Prostate gland (tissue), 2 donors: ENCODE measurements around the gene LRRC40. TPM values are rescaled to one million over a fixed set of nuclear protein-coding genes. Genes with fewer than 3 reads are reported as not detected.
"Not testable (repeated sequence)": the region's sequence is repeated elsewhere in the genome, so short reads cannot be mapped to it uniquely, and the experiment has no call there.

Experiments
- DNase-seq: peaks from one replicate; pipeline ENCODE4 v3.0.0-alpha.2; 2019; ENCODE audit warnings: low spot score
- H3K27ac ChIP-seq, 2 donors: fragments of 200-600 bp; sonication (generic); 2 replicates each; pipeline ENCODE4 v1.5.1; 2017 to 2019
- H3K27me3 ChIP-seq: fragments of 200-600 bp; sonication (generic); replicated peaks from 2 replicates; pipeline ENCODE4 v1.5.1; 2019; ENCODE audit not compliant: insufficient read depth
- H3K36me3 ChIP-seq, 2 donors: fragments of 200-600 bp; sonication (generic); 1 replicate in 1 of 2; 2 replicates in 1 of 2; pipeline versions ENCODE4 v1.5.1 to v1.8.1; 2017 to 2019
- H3K4me1 ChIP-seq: fragments of 200-600 bp; sonication (generic); replicated peaks from 2 replicates; pipeline ENCODE4 v1.5.1; 2019
- H3K4me3 ChIP-seq, 2 donors: fragments of 200-600 bp; sonication (generic); 2 replicates each; pipeline ENCODE4 v1.5.1; 2017 to 2019
- H3K9me3 ChIP-seq: fragments of 200-600 bp; sonication (generic); 2 replicates; pipeline ENCODE4 v1.5.1; 2017
- POLR2A ChIP-seq: fragments of 450-650 bp; IDR thresholded peaks from one replicate; pipeline ENCODE4 v1.6.1; 2016; ENCODE audit warnings: antibody characterized with exemption, mild to moderate bottlenecking
- POLR2AphosphoS5 ChIP-seq: sonication (generic); formaldehyde crosslinking; IDR thresholded peaks from one replicate; pipeline ENCODE4 v1.6.1; 2017; ENCODE audit warnings: antibody characterized with exemption
- WGBS: methylation state at CpG from one replicate; pipeline ENCODE4 v1.1.5; 2018; 5-methylcytosine and 5-hydroxymethylcytosine counted together
- intact Hi-C: fragments of 100-400 bp; cut with DNase I; formaldehyde crosslinking; loops from one replicate; pipeline ENCODE4 v1.14.2; 2022
- total RNA-seq, 2 donors: library from RNA; depleted of rRNA; stranded (reverse); fragments of >200 nt; gene quantifications; one replicate each; pipeline ENCODE4 v1.1.0, GENCODE V29; 2016
- TF ChIP-seq, protein P1 (sequence below), 4 experiments: fragments of 200-600 bp in 2 of 4; fragments of 450-650 bp in 2 of 4; sonication (generic) in 2 of 4; IDR thresholded peaks; 1 replicate in 3 of 4; 2 replicates in 1 of 4; pipeline ENCODE4 v1.5.1; 2016 to 2019; ENCODE audit warnings: antibody characterized with exemption in 4 of 4, mild to moderate bottlenecking in 2 of 4, moderate library complexity in 2 of 4

The LRRC40 gene
- total RNA-seq, 2 donors from 2014 or later = 10.7 to 18.6 TPM

GRCh38 chr1:70211541-70211940 lies 6.2 kb upstream of the LRRC40 start:
- Histone ChIP-seq H3K27me3 (no peaks in the 10 kb centered on the region), H3K9me3 (no peaks in the 10 kb centered on the region), H3K4me1 (no peaks in the 10 kb centered on the region), H3K4me3 (no peak overlapping the region), H3K36me3 (no peaks in the 10 kb centered on the region), H3K27ac (no peak overlapping the region)
- TF ChIP-seq POLR2AphosphoS5 (no peak), POLR2A (no peak)
- TF ChIP-seq, protein P1, sequence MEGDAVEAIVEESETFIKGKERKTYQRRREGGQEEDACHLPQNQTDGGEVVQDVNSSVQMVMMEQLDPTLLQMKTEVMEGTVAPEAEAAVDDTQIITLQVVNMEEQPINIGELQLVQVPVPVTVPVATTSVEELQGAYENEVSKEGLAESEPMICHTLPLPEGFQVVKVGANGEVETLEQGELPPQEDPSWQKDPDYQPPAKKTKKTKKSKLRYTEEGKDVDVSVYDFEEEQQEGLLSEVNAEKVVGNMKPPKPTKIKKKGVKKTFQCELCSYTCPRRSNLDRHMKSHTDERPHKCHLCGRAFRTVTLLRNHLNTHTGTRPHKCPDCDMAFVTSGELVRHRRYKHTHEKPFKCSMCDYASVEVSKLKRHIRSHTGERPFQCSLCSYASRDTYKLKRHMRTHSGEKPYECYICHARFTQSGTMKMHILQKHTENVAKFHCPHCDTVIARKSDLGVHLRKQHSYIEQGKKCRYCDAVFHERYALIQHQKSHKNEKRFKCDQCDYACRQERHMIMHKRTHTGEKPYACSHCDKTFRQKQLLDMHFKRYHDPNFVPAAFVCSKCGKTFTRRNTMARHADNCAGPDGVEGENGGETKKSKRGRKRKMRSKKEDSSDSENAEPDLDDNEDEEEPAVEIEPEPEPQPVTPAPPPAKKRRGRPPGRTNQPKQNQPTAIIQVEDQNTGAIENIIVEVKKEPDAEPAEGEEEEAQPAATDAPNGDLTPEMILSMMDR (IDR thresholded peaks at IDR 0.05) = no peak
- intact Hi-C loops = no loop called here
- DNase-seq = no peak

GRCh38 chr1:70210820-70211219 lies 5.4 kb upstream of the LRRC40 start:
- Histone ChIP-seq H3K4me3 (no peak overlapping the region), H3K36me3 (no peaks in the 10 kb centered on the region), H3K27ac (no peak overlapping the region), H3K4me1 (no peaks in the 10 kb centered on the region), H3K27me3 (no peaks in the 10 kb centered on the region), H3K9me3 (no peaks in the 10 kb centered on the region)
- TF ChIP-seq POLR2A (no peak), POLR2AphosphoS5 (no peak)
- TF ChIP-seq, protein P1 (IDR thresholded peaks at IDR 0.05) = no peak
- 70% methylated on average over 1 of the region's 1 CpG for whole genome bisulfite sequencing
- no peak for DNase-seq
- intact Hi-C loops = no loop called here

DNA sequence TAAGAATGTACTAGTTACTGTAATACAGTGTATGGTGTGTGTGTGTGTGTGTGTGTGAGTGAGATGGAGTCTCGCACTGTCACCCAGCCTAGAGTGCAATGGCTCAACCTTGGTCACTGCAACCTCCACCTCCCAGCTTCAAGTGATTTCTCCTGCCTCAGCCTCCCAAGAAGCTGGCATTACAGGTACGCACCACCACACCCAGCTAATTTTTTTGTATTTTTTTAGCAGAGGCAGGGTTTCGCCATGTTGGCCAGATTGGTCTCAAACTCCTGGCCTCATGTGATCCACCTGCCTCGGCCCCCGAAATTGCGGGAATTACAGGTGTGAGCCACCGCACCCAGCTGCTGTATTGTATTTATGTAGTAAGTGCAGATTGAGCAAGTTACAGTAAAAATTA lies 2.9 kb upstream of the LRRC40 start:
- Histone ChIP-seq H3K36me3 (no peaks in the 10 kb centered on the region), H3K4me1 (no peaks in the 10 kb centered on the region), H3K4me3 (no peak overlapping the region), H3K27ac (no peak overlapping the region), H3K27me3 (no peaks in the 10 kb centered on the region), H3K9me3 (no peaks in the 10 kb centered on the region)
- WGBS = 93% methylated on average over 7 of the region's 7 CpGs
- DNase-seq = no peak
- TF ChIP-seq POLR2AphosphoS5 = no peak
- intact Hi-C loops = loop anchor here (5.0 kb wide), 1 partner anchor 144 kb away; the partner anchor contains the start of gene ANKRD13C

DNA sequence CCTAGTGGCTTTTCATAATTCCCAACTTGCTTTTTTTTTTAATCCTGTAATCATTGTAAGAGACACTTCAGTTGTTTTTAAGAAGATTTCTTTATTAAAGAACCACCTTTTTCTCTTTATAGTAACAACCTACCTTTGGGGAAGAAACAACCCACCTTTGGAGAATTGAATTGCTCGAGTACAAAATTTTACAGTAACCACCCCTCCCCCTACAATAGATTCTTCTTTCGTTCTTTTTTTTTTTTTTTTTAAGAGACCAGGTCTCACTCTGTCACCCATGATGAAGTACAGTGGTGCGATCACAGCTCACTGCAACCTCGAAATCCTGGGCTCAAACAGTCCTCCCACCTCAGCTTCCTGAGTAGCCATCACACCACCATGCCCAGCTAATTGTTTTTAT lies 2.1 kb upstream of the LRRC40 start:
- DNase-seq = no peak
- Histone ChIP-seq H3K9me3 (no peaks in the 10 kb centered on the region), H3K4me3 (no peak overlapping the region), H3K27me3 (no peaks in the 10 kb centered on the region), H3K4me1 (no peaks in the 10 kb centered on the region), H3K36me3 (no peaks in the 10 kb centered on the region), H3K27ac (no peak overlapping the region)
- TF ChIP-seq, protein P1 (IDR thresholded peaks at IDR 0.05) = no peak
- TF ChIP-seq POLR2A = no peak
- WGBS = 85% methylated on average over 4 of the region's 4 CpGs
- intact Hi-C loops = loop anchor here (5.0 kb wide), 1 partner anchor 145 kb away; the partner anchor contains the start of gene ANKRD13C

DNA sequence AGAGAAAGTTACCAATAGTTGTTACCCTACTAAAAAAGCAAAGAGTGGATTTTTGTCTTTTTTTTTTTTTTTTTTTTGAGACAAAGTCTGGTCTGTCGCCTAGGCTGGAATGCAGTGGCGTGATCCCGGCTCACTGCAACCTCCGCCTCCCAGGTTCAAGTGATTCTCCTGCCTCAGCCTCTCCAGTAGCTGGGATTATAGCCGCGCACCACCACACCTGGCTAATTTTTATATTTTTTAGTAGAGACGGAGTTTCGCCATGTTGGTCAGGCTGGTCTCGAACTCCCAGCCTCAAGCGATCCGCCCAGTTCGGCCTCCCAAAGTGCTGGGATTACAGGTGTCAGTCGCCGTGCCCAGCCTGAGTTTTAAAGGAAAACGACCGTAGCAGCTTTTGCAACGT lies 1.5 kb upstream of the LRRC40 start:
- H3K4me3 ChIP-seq = not testable (repeated sequence)

DNA sequence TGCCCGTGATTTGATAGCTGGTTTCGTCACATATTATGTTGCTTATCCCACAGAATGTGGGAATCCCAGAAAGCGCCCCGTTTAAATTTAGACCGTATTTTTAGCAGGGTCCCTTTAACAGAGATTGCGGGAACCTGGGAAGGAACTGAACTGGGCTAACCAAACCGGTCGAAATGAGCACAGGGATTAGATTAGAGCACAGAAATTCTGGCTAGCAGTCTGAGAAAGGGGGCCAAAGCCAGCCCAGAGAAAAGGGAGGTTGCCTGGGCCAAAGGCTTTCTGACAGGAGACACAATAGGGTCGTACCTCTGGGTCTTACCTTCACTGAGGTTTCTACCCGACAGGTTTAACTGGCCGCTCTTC lies 327 bp downstream of the LRRC40 start:
- H3K4me3 ChIP-seq = peak overlapping the region; percentile 59 to 91
- no peaks in the 10 kb centered on the region for H3K9me3 ChIP-seq
- TF ChIP-seq POLR2AphosphoS5 = no peak
- no peak for TF ChIP-seq POLR2A
- peak; percentile 7 for DNase-seq
- no peaks in the 10 kb centered on the region for H3K4me1 ChIP-seq
- H3K27me3 ChIP-seq = no peaks in the 10 kb centered on the region
- intact Hi-C loops = loop anchor here (2.0 to 5.0 kb wide), 2 partner anchors 72 to 147 kb away; partner anchors contain the start of gene ANKRD13C
- H3K27ac ChIP-seq = peak overlapping the region; percentile 82 to 84
- WGBS = 0% methylated on average over 11 of the region's 11 CpGs
- H3K36me3 ChIP-seq = no peaks in the 10 kb centered on the region

More for the DNA sequence above, 1.5 kb upstream of the LRRC40 start:
- not testable (repeated sequence) for DNase-seq, H3K36me3 ChIP-seq, H3K27ac ChIP-seq, H3K9me3 ChIP-seq, H3K4me1 ChIP-seq, H3K27me3 ChIP-seq
- intact Hi-C loops = loop anchor here (5.0 kb wide), 1 partner anchor 145 kb away; the partner anchor contains the start of gene ANKRD13C
- WGBS = 81% methylated on average over 17 of the region's 17 CpGs
